GM18511 (cell line): Measurements from ENCODE around the gene ZBTB7C.

ENCODE experiments used
- ATAC-seq: cut with Tn5 transposase; IDR thresholded peaks from one replicate; pipeline ENCODE4 v1.9.1; 2021; ENCODE audit warnings: mild to moderate bottlenecking, moderate library complexity; ENCODE audit not compliant: unreplicated experiment

ZBTB7C gene

DNA sequence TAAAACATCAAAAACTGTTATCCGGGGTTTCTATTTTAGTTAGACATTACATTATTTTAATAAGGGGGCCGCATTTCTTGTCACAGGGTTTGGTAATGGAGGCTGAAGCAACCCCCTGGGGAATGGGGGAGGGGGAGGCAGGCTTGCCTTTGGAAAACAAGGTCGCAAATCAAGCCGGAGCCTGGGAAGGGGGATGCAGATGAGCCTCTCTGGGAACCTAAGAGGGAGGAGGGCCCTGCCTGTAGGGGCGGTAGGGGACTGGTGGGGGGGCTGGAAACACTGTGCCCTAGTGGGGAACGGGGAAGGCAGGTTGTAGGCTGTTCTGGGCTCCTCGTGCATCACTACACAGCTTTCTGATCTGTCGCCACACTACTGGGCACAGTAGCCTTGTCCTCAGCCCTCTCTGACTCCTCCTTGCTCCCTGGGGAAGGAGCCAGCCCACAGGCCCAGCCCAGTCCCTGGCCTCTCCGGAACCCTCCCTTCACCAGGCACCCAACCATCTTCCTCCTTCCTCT, 308.5 kb downstream of the ZBTB7C start:
- no peak for ATAC-seq

DNA sequence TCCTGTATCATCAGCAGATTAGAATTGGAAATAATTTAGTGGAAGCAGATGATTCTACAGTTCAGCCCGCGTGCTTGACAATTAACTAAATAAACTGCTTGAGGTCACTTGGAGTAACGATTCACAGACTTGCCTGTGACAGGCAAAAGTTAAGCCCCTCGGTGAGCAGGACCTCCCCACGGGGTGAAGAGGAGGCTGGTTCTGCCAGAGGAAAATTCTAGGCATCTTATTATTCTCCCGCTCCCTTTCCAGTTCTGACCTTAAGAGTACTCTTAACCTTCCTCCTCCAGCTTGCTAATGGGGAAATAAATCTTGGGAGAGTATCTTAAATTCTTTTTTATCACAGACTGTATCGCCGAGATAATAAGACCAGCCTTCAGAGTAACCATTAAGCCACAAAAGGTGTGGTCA, 309.0 kb downstream of the ZBTB7C start:
- ATAC-seq: no peak

DNA sequence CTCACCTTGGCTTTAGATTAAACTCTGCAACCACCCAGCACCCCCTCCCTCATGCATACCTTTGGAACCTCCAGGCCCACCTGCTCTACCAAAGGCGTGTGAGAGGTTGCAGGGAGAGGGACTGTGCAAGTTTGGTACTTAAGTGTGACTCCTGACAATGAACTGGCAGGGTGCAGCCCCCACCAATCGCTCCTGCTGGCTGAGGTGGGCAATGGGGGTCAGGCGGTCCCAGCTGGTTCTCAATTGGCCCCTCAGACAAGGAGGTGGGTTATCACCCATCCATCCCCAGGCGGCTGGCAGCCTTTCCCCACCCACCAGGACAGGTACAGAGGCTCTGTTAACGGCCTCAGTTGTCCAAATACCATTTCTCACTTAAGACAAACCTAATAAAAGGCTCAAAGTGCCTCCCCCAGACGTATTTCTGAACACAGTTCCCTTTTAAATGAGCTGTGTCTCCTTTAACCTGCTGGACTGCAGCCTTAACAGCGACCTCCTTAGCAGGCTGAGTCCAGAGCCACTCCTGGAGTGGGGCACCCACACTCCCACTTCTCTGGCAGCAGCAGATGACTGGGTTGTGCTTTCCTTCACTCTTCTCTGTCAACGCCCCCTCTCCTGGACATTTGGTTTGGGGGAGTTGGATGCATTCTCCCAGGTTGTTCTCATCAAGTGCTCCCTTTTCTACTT, 309.6 kb downstream of the ZBTB7C start:
- no peak for ATAC-seq

DNA sequence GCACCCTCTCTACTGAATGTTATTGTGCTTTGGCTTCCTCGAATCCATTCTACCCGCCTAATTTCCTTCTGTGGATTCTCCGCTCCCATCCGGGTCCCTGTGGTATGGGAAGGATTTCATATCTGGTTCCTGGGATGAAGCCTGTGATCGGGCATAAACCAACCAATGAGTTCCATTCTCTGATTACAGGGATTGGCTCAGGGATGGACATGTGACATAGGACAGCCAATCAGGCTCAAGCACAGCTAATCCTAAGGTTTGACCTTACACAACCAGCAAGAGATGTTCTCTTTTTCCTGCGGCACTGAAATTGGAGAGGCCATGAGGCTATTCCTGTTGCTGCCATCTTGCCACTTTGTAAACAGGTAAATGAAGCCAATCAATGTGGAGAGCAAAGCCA, 310.6 kb downstream of the ZBTB7C start:
- ATAC-seq: no peak

DNA sequence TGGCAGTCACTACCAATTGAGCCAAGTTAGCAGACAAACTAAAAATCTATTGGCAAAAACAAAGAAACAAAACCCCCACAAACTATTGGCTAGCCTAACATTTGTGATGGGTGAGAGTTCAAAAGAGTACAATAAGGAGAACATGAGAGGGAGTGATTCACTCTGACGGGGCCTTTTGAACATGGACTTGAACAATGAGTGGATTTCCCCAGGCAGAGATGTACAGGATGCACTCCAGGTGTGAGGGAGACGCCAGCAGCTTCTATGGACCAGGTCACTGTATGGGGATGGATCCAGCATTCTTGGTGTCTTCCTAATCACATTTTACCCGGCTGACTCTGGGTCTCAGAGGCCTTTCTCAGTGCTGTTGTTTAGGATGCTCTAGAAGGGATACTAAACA, 311.2 kb downstream of the ZBTB7C start:
- ATAC-seq: no peak

DNA sequence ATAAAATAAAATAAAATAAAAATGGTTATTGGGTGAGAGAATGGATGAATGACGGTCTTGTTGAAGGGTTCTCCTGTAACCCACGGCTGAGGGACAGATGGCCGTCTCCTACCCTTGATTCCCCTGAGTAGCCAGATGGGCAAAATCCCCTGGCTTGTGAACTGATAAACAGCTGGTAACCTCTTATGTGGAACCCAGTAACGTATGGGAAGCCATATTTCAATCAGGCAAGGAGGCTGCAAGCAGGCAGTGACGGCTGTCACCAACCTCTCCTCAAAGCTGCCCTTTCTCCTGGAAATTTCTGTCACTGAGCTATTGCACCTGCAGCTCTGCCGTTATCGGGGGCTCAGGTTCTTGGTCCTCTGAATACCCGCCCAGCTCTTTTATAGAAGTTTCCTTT, 313.5 kb downstream of the ZBTB7C start:
- no peak for ATAC-seq

DNA sequence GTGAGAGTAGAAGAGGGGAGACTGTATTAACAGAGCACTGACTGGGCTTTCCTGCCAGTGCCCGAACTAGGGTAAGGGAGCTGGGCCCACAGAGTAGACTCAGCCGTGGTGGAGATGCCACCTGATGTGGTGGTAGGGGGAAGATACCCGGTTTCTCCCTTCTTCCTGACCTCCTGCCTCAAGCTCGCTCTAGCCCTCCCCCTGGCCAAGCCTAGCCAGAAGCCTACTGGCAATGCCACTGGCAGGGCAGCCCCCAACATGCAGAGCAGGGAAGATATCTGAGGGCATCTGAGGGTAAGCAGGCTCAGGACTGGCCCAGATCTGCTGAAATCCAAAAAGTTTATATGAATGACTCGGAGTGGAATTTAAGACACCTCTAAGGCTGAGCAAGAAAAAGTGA, 316.1 kb downstream of the ZBTB7C start:
- no peak for ATAC-seq

DNA sequence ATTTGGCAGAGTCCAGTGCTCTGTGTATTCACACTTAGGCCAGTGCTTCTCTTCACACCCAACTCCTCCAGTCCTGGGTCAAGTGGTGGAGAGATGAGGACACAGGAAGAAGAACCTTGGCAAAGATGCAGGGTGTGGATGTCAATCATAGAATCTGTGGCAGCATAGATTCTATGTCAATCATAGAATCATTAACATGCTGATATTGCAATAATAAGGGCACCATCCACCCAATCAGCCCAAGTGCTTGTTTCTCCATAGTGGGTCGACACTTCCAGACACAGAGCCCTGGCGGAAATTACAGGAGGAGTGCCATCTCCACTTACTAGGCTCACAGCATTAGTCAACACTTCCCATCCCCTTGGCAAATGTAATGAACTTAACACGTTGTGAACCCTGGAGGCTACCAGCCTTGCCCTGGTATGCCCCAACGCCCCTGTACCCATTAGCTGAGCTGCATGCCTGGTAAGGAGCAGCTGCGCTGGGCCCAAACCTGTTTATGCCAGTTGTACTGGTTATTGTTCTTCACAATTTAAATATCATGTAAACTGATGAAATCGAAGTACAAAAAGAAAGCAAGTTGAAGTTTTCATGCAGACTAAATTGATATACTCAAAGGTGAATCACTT, 317.2 kb downstream of the ZBTB7C start:
- ATAC-seq: no peak

DNA sequence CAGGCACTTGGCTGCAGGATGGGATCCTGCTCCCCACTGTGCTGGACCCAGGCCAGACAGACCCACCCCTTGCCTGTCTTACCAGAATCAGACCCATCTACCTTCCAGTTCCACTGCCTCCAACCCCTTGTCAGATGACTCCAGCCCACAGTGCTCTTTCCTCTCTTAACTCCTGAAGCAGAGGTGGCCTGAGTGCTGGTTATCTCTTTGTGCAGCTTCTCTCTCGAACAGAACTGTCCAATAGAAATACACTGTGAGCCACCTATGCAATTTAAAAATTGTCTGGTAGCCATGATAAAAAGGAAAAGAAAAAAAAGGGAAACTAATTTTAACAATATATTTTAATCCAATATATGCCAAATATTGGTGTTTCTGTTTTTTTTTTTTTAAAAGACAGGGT, 318.5 kb downstream of the ZBTB7C start:
- ATAC-seq: no peak

DNA sequence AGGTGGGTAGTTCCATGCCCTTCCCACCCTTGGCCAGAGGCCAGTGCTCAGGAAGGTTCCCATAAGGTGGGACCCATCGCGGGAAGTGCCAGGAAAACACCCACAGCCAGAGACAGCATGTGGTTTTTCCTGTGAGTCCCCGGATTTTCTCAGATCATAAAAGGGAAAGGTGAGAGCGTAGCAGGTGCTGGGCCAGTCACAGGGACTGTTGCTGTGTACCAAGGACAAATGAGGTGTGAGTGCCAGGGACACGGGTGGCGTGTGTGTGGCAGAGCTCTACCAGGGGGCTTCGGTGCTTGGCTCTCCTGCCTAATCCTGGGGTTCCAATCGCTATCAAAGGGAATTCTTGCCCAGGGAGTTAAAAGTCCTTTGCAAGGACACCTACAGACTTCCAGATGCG, 319.2 kb downstream of the ZBTB7C start:
- ATAC-seq: no peak

DNA sequence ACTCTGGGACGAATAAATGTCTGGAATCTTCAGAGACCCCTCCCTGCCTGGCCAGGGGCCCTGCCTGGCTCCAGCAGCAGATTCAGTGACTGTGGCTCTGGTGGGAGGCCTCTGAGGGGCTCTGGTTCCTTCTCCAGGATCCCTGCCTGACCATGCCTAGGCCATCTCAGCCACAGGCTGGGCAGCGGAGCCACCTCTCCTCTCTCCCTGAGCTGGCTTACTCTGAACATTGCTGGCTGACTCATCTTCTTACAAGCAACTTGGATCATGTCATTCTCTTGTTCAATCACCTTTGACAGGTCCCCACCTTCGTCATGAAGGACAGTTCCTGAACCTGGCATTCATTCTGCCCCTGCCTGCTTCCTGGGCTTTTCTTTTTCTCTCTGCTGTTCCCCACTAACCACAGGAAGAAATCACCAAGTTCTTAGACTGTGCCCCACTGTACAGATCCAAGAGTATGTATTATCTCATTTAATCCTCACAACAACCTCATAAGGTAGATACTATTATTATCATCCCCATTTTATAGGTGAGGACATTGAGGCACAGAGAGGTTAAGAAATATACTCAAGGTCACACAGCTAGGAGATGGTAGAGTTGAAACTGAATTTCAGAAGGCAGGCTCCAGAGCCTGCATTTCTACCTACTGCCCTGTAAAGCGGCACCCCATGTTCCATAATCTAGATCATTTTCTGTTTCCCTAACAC, 323.2 kb downstream of the ZBTB7C start:
- no peak for ATAC-seq

DNA sequence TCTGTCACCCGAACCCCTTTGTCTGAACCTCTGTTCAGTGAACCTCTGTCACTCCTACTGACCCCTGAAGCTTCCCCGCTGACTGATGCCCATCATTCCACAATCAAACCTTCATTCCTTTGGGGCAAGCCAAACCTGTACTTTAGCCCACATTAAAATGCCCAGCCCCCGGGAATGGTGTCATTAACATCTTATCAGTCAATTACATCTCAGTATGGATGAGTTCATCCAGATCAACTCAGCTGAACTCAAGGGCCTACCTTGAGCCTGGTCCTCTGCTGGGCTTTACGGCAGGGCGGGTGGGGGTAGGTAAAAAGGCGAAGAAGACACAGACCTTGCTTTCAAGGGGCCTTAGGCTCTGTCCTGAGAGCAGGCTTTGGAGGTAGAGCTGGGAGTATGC, 324.3 kb downstream of the ZBTB7C start:
- ATAC-seq: no peak

DNA sequence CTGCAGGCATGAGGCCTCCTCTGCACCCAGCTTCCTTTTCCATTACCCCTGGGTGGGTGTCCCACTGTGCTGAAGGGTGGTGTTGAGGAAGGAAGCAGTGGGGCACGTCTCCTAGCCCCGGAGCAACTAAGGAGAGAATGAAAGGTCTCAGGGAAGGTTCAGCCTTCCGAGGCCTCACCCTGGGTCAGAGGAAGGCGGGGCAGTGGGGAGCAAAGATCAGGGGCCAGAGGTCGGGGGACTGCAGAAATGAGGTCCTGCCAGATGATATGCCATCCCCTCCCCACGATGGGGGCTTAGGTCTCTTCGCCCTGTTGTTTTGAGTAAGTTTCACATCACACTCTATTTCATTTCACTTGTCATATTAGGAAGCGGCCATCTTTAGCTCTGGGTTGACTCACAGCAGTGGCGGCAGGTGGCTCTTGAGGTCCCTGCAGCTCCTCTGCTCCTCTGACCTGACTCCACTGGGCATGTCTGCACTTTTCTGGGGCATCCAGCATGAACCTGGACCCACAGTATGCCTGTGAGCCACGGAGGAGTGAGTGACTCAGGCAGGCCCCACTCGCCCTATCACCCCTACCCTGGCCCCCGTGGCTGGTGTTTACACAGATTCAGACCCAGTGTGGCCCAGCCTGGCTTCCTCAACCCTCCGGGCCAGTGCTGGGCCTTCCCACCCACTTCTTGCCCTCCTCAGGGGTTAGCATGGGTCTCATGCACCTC, 325.0 kb downstream of the ZBTB7C start:
- ATAC-seq: no peak

DNA sequence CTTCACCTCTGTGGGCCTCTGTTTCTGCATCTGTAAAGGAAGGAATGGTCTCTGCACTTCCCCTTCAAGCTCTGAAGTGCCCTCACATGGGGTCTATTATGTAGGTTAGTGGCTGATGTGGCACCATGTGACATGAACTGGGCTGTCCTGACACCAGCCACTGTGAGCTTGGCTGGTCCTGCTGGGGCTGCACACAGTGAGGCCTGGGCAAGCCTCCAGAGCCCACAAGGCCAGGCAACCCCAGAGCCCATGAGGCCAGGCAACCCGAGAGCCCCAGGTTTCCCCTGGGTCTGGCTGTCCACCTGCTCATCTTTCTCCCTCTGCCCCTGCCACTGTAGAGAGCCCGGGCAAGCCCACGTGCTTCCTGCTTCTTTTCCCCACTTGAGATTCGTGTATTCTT, 328.6 kb downstream of the ZBTB7C start:
- no peak for ATAC-seq

DNA sequence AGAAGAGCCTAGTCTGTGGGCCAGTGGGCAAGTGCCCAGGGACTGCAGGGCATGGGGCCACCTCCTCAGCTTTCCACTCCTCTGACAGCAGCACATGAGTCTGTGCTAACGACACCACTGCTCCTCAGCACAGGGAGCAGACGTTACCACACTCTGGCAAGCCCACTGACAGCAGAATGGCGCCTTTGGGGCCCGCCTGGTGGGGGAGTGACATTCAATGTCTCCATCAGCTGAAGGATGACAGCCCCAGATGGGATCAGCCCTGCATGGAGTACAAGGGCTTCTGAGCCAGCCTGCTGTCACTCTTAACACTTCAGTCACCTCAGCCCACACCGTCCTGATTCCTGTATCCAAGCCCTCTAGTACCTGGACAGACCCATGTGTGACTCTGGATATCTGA, 329.3 kb downstream of the ZBTB7C start:
- ATAC-seq: no peak

DNA sequence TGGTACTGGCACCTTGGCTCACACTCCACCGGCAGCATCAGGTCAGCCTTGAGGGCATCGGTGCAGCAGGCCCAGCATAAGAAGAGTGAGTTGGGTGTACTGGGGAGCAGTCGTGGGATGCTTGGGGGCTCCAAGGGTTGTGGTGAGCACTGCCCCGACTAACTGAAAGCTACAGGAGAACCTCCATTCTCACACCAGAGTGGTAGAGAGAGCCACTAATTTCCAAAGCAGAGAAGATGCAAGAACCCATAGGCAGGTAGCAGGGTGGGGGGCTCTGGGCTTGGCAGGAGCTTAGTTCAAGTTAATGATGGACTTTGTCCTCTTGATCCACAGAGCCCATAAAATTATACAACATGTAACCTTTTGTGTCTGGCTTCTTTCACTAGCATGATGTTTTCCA, 330.7 kb downstream of the ZBTB7C start:
- no peak for ATAC-seq

DNA sequence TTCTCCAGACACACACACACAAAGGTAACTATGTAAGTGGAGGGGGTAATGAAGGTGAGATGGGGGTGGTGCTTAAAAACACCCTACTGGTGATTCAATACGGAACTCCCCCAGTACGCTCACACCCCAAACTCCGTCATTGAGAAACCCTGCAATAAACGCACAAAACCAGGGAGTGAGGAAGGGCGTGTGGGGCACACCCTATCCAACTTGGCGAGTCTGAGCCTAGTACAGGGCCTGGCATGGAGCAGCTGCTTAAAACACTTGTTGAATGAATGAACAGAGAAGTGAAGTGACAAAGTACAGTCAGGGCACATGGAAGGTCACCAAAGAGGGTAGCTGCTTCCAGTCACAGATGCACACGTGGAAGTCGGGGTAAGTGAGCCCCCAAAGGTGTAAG, 331.9 kb downstream of the ZBTB7C start:
- no peak for ATAC-seq

DNA sequence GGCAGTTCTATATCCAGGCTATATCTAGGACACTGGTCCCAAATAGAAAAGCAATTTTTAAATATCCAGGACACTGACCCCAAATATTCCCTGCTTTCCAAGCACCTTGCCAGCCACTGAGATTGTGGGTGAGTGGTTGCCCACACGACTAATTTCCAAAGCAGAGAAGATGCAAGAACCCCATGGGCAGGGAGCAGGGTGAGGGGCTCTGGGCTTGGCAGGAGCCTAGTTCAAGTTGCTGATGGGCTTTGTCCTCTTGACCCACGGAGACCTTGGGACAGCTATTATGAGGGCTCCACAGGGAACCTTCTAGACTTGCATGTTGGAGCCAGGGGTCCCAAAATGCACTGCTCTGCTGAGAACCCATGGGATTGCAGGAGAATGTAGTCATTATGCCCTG, 332.7 kb downstream of the ZBTB7C start:
- ATAC-seq: no peak

DNA sequence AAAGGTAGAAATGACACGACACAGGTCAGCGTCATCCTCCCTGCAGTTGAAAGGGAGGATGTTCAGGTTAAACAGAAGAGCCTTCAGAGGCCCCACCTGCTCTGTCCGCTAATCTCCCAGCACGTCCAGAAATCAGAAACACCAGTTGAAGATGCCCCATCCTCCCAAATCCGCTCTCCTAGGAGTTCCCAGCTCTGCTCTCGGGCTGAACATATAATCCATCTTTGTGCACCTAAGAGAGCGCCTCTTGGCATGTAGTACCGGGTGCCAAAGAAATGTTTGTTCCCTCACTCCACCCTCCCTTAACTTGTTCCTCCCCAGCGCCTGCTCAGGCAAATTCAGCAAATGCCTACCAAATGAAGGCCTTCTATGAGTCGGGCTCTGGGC, 333.5 kb downstream of the ZBTB7C start:
- no peak for ATAC-seq

DNA sequence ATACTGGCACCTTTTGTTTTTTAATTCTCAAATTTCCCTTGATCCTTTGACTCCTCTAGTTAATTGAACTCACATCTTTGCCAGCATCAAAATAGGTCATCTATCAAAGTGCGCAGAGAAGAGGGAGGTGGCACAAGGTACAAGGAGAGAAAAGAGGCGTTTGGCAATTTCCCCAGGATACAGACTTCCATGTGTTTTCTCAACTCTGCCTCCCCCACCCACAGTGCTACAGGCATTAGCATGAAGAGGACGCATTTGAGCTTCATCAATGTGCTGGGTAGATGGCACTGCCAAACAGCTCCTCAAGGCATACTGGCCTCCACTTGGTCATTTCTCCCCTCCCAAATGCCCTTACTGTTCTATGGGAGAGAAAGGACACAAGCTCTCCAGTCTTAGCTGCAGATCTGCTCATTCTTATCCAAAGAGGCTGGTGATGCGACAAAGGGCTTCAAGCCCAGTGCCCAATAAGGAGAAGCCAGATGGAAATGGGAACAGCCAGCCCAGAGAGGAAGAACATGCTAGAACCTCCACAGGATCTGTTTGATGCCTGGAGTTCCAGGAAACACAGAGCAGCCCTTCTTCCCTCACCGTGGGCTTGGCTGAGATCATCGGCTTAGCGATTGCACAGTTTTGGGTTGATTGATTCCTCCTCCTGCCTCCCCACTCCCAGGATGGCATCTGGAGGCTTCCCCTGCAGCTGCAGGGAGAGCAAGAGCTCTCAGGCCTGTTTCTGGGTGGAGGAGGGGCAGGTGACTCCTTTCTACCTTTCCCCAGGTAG, 334.1 kb downstream of the ZBTB7C start:
- no peak for ATAC-seq
